ENCODE measurements around the gene LPCAT1. TPM values are rescaled to one million over a fixed set of nuclear protein-coding genes. Genes with fewer than 3 reads are reported as not detected.

The LPCAT1 gene
- total and polyA plus RNA-seq, 2 of the 13 experiments (the other 11 are each of a cell fraction or from before 2014, with no cell fraction given): 29.8 to 90.6 TPM

- no peak for TF ChIP-seq RFX5 (IDR thresholded peaks at IDR 0.05; ENCODE audit: low read depth, low read length)
Measured at GRCh38 chr5:1495525-1495897, 28.2 kb downstream of the LPCAT1 start (continued).

GRCh38 chr5:1494780-1495524 lies 28.8 kb downstream of the LPCAT1 start:
- H3K4me3 ChIP-seq (replicated peaks in 1 of 3; ENCODE audit: insufficient read depth in 1 of 3, low read depth in 2 of 3, low read length in 3 of 3): no peak overlapping the region
- no peak for ATAC-seq
- WGBS (ENCODE audit: low lambda C conversion rate): 97% methylated on average over 50 of the region's 50 CpGs
- POLR2A ChIA-PET: no interaction called here
- BruUV-seq (replicated peaks): no TSS peak
- H3K36me3 ChIP-seq (replicated peaks in 1 of 2; ENCODE audit: control insufficient read depth in 1 of 2, insufficient read depth in 2 of 2, low read length in 2 of 2): peaks cover 40 to 84% of the 10 kb centered on the region in 2 experiments
- H4K20me1 ChIP-seq (ENCODE audit: insufficient read depth, low read length): peaks cover 11% of the 10 kb centered on the region; the same call in 1 of the 2 replicates
- no peak overlapping the region for H2AFZ ChIP-seq (ENCODE audit: low read length)
- no peak for FAIRE-seq
- no peak overlapping the region for H3K27ac ChIP-seq (ENCODE audit: extremely low read length, insufficient read depth, low read length)
- H3K79me2 ChIP-seq (ENCODE audit: insufficient read depth, low read length): peaks cover 14% of the 10 kb centered on the region
- no peak for DNase-seq (ENCODE audit: low spot score)
- no peak overlapping the region for H3K9ac ChIP-seq (ENCODE audit: insufficient read depth, low read depth, low read length)
- no peak overlapping the region for H3K4me2 ChIP-seq (ENCODE audit: low read depth, low read length)
- CTCF ChIA-PET (ENCODE audit: low intra/inter-chr PET ratio, low total read pairs): no interaction called here
- H3K27me3 ChIP-seq (ENCODE audit: control insufficient read depth in 1 of 2, insufficient read depth in 2 of 2, low read length in 2 of 2): no peaks in the 10 kb centered on the region
- no peaks in the 10 kb centered on the region for H3K9me3 ChIP-seq (ENCODE audit: low read length)
- no peaks in the 10 kb centered on the region for H3K4me1 ChIP-seq (ENCODE audit: insufficient read depth, low read length)
- intact Hi-C loops (cut with micrococcal nuclease; ENCODE audit: unreplicated experiment) (no loop called here), in situ Hi-C loops (cut with HindIII; ENCODE audit: extremely low pct_ligation_motif_present, low pct_unique_long_range_greater_than_20kb) (no loop called here)
- TF ChIP-seq, protein P1, sequence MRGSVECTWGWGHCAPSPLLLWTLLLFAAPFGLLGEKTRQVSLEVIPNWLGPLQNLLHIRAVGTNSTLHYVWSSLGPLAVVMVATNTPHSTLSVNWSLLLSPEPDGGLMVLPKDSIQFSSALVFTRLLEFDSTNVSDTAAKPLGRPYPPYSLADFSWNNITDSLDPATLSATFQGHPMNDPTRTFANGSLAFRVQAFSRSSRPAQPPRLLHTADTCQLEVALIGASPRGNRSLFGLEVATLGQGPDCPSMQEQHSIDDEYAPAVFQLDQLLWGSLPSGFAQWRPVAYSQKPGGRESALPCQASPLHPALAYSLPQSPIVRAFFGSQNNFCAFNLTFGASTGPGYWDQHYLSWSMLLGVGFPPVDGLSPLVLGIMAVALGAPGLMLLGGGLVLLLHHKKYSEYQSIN (CRISPR knock-in tag; IDR thresholded peaks at IDR 0.05; ENCODE audit: borderline replicate concordance): no peak
- TF ChIP-seq, protein P2, sequence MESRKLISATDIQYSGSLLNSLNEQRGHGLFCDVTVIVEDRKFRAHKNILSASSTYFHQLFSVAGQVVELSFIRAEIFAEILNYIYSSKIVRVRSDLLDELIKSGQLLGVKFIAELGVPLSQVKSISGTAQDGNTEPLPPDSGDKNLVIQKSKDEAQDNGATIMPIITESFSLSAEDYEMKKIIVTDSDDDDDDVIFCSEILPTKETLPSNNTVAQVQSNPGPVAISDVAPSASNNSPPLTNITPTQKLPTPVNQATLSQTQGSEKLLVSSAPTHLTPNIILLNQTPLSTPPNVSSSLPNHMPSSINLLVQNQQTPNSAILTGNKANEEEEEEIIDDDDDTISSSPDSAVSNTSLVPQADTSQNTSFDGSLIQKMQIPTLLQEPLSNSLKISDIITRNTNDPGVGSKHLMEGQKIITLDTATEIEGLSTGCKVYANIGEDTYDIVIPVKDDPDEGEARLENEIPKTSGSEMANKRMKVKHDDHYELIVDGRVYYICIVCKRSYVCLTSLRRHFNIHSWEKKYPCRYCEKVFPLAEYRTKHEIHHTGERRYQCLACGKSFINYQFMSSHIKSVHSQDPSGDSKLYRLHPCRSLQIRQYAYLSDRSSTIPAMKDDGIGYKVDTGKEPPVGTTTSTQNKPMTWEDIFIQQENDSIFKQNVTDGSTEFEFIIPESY (CRISPR knock-in tag; IDR thresholded peaks at IDR 0.05): 0 out of 2 replicates have a peak, but pooled peaks have one; percentile 34
- TF ChIP-seq, protein P3, sequence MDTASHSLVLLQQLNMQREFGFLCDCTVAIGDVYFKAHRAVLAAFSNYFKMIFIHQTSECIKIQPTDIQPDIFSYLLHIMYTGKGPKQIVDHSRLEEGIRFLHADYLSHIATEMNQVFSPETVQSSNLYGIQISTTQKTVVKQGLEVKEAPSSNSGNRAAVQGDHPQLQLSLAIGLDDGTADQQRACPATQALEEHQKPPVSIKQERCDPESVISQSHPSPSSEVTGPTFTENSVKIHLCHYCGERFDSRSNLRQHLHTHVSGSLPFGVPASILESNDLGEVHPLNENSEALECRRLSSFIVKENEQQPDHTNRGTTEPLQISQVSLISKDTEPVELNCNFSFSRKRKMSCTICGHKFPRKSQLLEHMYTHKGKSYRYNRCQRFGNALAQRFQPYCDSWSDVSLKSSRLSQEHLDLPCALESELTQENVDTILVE (CRISPR knock-in tag; IDR thresholded peaks at IDR 0.05): no peak
- TF ChIP-seq SP2 (CRISPR knock-in tag; IDR thresholded peaks at IDR 0.05): no peak
- TF ChIP-seq ZNF672 (CRISPR knock-in tag; IDR thresholded peaks at IDR 0.05): no peak

All from HepG2 (cell line).